Kidney (tissue), 14 donors: ENCODE results near the gene FAM200C. TPM values are rescaled to one million over a fixed set of nuclear protein-coding genes. Genes with fewer than 3 reads are reported as not detected.

Experiments used
- DNase-seq, 5 donors: peaks; one replicate each; pipeline ENCODE4 v3.0.0-alpha.2; 2013 to 2020
- FAIRE-seq: peaks from 2 replicates; lab custom pipeline; 2012; peaks lifted over from hg19 to GRCh38; lab: Jason Lieb, UNC
- H3K27ac ChIP-seq, 2 donors: one replicate each; pipeline ENCODE4 v1.7.0; 2013; ENCODE audit warnings: low read depth in 2 of 2, low read length in 2 of 2, inconsistent platforms in 1 of 2
- H3K27me3 ChIP-seq: one replicate; pipeline ENCODE4 v1.7.1; 2013; ENCODE audit warnings: low read length, inconsistent platforms; ENCODE audit not compliant: control insufficient read depth, insufficient read depth
- H3K36me3 ChIP-seq, 3 donors: one replicate each; pipeline versions ENCODE4 v1.7.0 to v1.7.1; 2013; ENCODE audit warnings: low read length in 3 of 3, control low read depth in 1 of 3, inconsistent platforms in 1 of 3; ENCODE audit not compliant: insufficient read depth in 3 of 3, control insufficient read depth in 2 of 3
- H3K4me1 ChIP-seq, 3 donors: one replicate each; pipeline versions ENCODE4 v1.7.0 to v1.7.1; 2013; ENCODE audit warnings: low read length in 3 of 3, inconsistent platforms in 1 of 3, low read depth in 1 of 3; ENCODE audit not compliant: control insufficient read depth in 2 of 3, insufficient read depth in 2 of 3
- H3K4me3 ChIP-seq, 3 donors: one replicate each; pipeline versions ENCODE4 v1.7.0 to v1.8.1; 2013; ENCODE audit warnings: low read length in 3 of 3, control low read depth in 1 of 3, inconsistent platforms in 1 of 3
- H3K9ac ChIP-seq, 3 donors: one replicate each; pipeline versions ENCODE4 v1.7.0 to v1.7.1; 2013; ENCODE audit warnings: low read length in 3 of 3, control low read depth in 1 of 3, inconsistent platforms in 1 of 3
- H3K9me3 ChIP-seq, 3 donors: one replicate each; pipeline versions ENCODE4 v1.7.0 to v1.7.1; 2013; ENCODE audit warnings: low read length in 3 of 3, control low read depth in 1 of 3, inconsistent platforms in 1 of 3; ENCODE audit not compliant: control insufficient read depth in 2 of 3, insufficient read depth in 1 of 3
- intact Hi-C: fragments of 100-400 bp; cut with DNase I; formaldehyde crosslinking; loops from one replicate; pipeline ENCODE4 v1.11.1; 2022
- polyA plus RNA-seq: library from polyadenylated mRNA; stranded (reverse); fragments of 350-450 nt; fragmentation: Illumina TruSeq; extraction: RNeasy Lipid Tissue Mini Kit (QIAGEN cat#74804); gene quantifications from one replicate; pipeline ENCODE4 v1.2.3, GENCODE V29; 2014; ENCODE audit warnings: low read depth, low replicate concordance; ENCODE audit not compliant: insufficient read depth
- total RNA-seq: library from RNA; stranded (reverse); fragmentation: NEBNext Ultra II Directional; extraction: Animal tissue kit (Norgen Biotek cat#: 25700); gene quantifications from one replicate; pipeline ENCODE4 v1.2.1, GENCODE V29; 2021
- TF ChIP-seq, protein P1 (sequence below): IDR thresholded peaks from 3 replicates; pipeline ENCODE4 v1.5.1; 2012; ENCODE audit warnings: mild to moderate bottlenecking, moderate library complexity, borderline replicate concordance; ENCODE audit not compliant: insufficient read depth; ENCODE audit errors: extremely low read depth
- donor health status: control.
- donor health status: control.
- donor health status: control.
- donor health status: control.
- donor health status: control.
- donor health status: DM: yes; HTN: yes; CAD: no.
- donor health status: Normal renal cell carcinoma (clear cell type).

The FAM200C gene
- total and polyA plus RNA-seq, 2 donors from 2014 or later = 4.8 to 5.3 TPM

DNA sequence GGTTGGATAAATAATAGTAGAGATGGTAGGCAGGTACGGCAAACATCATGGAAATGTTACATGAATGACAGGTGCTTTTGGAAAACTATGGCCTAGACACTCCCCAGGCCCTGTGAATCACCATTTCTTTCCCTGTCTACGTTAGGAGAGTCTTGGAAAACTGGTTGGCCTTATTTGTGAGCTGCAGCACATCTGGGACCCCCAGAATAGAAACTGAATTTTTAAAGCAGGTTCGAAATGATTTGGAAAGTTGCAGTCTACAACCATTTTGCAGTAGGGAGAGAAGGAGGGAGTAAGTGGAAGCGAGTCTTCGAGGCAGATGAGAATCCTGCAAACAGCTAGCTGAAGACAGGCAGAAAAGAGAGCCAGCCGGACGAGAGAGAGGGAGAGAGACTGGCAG is 42.5 kb downstream of the FAM200C start:
- Histone ChIP-seq H3K9me3 (no peaks in the 10 kb centered on the region), H3K27ac (no peak overlapping the region), H3K4me3 (no peak overlapping the region), H3K27me3 (no peaks in the 10 kb centered on the region), H3K9ac (no peak overlapping the region), H3K36me3 (no peaks in the 10 kb centered on the region), H3K4me1 (peaks cover 0 to 3% (median 0%) of the 10 kb centered on the region in 3 donors)
- intact Hi-C loops = no loop called here
- no peak for FAIRE-seq
- TF ChIP-seq, protein P1, sequence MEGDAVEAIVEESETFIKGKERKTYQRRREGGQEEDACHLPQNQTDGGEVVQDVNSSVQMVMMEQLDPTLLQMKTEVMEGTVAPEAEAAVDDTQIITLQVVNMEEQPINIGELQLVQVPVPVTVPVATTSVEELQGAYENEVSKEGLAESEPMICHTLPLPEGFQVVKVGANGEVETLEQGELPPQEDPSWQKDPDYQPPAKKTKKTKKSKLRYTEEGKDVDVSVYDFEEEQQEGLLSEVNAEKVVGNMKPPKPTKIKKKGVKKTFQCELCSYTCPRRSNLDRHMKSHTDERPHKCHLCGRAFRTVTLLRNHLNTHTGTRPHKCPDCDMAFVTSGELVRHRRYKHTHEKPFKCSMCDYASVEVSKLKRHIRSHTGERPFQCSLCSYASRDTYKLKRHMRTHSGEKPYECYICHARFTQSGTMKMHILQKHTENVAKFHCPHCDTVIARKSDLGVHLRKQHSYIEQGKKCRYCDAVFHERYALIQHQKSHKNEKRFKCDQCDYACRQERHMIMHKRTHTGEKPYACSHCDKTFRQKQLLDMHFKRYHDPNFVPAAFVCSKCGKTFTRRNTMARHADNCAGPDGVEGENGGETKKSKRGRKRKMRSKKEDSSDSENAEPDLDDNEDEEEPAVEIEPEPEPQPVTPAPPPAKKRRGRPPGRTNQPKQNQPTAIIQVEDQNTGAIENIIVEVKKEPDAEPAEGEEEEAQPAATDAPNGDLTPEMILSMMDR = no peak
- no peak for DNase-seq

DNA sequence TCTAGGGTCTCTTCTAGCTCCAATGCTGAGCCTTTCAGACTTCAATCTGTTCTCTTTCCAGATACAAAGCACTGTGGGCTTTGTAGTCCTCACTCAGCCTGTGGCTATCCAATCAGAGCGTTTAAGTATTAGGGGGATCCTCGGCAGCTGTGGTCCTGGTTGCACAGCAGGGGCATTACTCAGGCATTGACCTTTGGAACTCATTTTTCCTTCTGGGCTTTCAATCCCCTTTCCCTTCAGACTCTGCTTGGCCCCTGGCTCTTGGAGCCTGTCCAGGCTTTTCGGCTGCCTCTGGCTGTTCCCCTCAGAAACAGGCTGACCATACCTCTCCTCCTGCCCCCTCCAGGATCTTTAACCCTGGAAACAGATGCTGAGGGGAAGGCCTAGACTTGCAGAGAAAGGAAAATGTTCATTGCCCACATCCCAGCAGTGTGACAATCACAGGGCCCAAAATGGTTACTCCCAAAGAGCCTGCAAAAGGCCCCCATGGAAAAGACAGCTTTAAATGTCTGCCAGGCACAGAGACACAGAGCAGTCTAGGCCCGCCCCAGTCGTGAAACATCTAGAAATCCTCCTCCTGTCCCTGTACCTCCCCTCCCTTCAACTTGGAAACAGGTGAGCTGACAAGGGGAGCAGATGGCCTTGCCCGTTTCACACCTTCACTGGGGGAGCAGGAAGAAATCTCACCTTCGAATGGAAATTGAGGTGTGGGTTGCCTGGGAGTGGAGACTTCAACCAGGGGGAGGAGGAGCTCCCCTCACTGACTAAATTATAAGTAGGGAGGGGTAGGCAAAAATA is 43.1 kb downstream of the FAM200C start:
- DNase-seq (peak in 1 of 5 donors; percentile 40), FAIRE-seq (no peak)
- H3K4me3 ChIP-seq = no peak overlapping the region
- no peaks in the 10 kb centered on the region for H3K9me3 ChIP-seq
- H3K27me3 ChIP-seq = no peaks in the 10 kb centered on the region
- intact Hi-C loops = no loop called here
- no peak overlapping the region for H3K27ac ChIP-seq
- H3K4me1 ChIP-seq = peaks cover 0 to 3% (median 0%) of the 10 kb centered on the region in 3 donors
- H3K36me3 ChIP-seq = no peaks in the 10 kb centered on the region
- TF ChIP-seq, protein P1 = no peak
- no peak overlapping the region for H3K9ac ChIP-seq

DNA sequence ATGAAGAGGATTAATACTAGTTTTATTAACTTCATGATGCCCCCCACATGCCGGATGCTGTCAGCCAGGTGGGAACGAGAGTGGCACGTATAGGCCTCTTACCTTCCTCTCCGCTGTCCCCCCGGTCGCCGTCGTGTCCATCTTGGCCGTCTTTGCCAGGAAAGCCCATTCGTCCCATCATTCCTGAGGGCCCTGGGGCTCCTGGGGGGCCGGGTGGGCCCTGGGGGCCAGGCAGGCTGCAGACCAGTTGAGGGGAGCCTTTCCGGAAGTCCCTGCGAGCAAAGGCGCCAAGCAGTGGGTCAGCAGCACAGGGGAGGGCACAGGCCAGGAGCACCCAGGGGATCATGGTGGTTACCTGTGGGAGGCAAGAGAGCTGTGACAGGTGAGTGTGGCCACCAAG is 45.2 kb downstream of the FAM200C start:
- intact Hi-C loops = no loop called here
- Histone ChIP-seq H3K27me3 (no peaks in the 10 kb centered on the region), H3K27ac (no peak overlapping the region), H3K9me3 (no peaks in the 10 kb centered on the region), H3K9ac (no peak overlapping the region), H3K36me3 (no peaks in the 10 kb centered on the region), H3K4me1 (peaks cover 0 to 3% (median 0%) of the 10 kb centered on the region in 3 donors), H3K4me3 (no peak overlapping the region)
- no peak for FAIRE-seq
- DNase-seq = no peak
- TF ChIP-seq, protein P1 = no peak
